ENCODE results near the gene PPEF2.

DNA sequence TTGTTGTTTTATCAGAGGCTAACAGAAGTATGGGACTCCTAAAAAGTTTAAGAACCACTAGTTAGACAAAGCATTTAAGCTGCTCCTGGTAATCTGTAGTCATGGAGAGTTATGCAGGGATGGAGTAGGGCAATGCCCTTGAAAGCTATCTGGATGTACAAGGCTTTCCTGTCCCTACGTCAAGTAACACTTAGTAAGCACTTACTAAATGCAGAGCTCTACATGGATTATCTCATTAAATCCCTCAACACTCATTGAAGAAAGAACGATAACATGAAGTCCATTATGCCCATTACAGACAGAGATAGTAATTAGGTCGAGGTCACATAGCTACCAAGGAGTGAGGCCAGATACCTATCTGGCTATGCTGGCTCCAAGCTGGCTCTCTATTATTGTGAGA, 33.2 kb downstream of the PPEF2 start:
- TF ChIP-seq, protein P1, sequence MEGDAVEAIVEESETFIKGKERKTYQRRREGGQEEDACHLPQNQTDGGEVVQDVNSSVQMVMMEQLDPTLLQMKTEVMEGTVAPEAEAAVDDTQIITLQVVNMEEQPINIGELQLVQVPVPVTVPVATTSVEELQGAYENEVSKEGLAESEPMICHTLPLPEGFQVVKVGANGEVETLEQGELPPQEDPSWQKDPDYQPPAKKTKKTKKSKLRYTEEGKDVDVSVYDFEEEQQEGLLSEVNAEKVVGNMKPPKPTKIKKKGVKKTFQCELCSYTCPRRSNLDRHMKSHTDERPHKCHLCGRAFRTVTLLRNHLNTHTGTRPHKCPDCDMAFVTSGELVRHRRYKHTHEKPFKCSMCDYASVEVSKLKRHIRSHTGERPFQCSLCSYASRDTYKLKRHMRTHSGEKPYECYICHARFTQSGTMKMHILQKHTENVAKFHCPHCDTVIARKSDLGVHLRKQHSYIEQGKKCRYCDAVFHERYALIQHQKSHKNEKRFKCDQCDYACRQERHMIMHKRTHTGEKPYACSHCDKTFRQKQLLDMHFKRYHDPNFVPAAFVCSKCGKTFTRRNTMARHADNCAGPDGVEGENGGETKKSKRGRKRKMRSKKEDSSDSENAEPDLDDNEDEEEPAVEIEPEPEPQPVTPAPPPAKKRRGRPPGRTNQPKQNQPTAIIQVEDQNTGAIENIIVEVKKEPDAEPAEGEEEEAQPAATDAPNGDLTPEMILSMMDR (conservative IDR thresholded peaks at IDR 0.05 in 1 of 2, IDR thresholded peaks at IDR 0.05 in 1 of 2; ENCODE audit: low read depth in 1 of 2, low read length in 2 of 2): no peak
- no peak for TF ChIP-seq EZH2 (IDR thresholded peaks at IDR 0.05; ENCODE audit: low read length, missing control alignments)
